ENCODE measurements around the gene LEKR1.

The LEKR1 gene

GRCh38 chr3:157069406-157069805 is 243.3 kb downstream of the LEKR1 start:
- Histone ChIP-seq H3K9me3 (ENCODE audit: control insufficient read depth, insufficient read depth, low read length) (no peaks in the 10 kb centered on the region), H3K36me3 (ENCODE audit: control insufficient read depth, insufficient read depth, low read length) (no peaks in the 10 kb centered on the region), H3K9ac (ENCODE audit: low read depth, low read length) (no peak overlapping the region), H3K4me1 (ENCODE audit: control insufficient read depth, insufficient read depth, low read length) (peaks cover 18% of the 10 kb centered on the region), H3K27me3 (ENCODE audit: control insufficient read depth, insufficient read depth, low read length) (peaks cover 13% of the 10 kb centered on the region), H3K4me3 (ENCODE audit: low read depth, low read length) (no peak overlapping the region)

GRCh38 chr3:157069846-157070677 is 243.9 kb downstream of the LEKR1 start:
- H3K36me3 ChIP-seq (ENCODE audit: control insufficient read depth, insufficient read depth, low read length) = no peaks in the 10 kb centered on the region
- H3K9me3 ChIP-seq (ENCODE audit: control insufficient read depth, insufficient read depth, low read length) = no peaks in the 10 kb centered on the region
- peaks cover 10% of the 10 kb centered on the region for H3K27me3 ChIP-seq (ENCODE audit: control insufficient read depth, insufficient read depth, low read length)
- H3K4me1 ChIP-seq (ENCODE audit: control insufficient read depth, insufficient read depth, low read length) = peaks cover 11% of the 10 kb centered on the region
- H3K4me3 ChIP-seq (ENCODE audit: low read depth, low read length) = no peak overlapping the region
- no peak overlapping the region for H3K9ac ChIP-seq (ENCODE audit: low read depth, low read length)

GRCh38 chr3:157070678-157070999 is 244.5 kb downstream of the LEKR1 start:
- Histone ChIP-seq H3K4me3 (ENCODE audit: low read depth, low read length) (no peak overlapping the region), H3K9ac (ENCODE audit: low read depth, low read length) (no peak overlapping the region)

GRCh38 chr3:157071744-157072525 is 245.8 kb downstream of the LEKR1 start:
- Histone ChIP-seq H3K36me3 (ENCODE audit: control insufficient read depth, insufficient read depth, low read length) (no peaks in the 10 kb centered on the region), H3K4me3 (ENCODE audit: low read depth, low read length) (no peak overlapping the region), H3K9ac (ENCODE audit: low read depth, low read length) (no peak overlapping the region), H3K27me3 (ENCODE audit: control insufficient read depth, insufficient read depth, low read length) (peaks cover 3% of the 10 kb centered on the region), H3K4me1 (ENCODE audit: control insufficient read depth, insufficient read depth, low read length) (peaks cover 4% of the 10 kb centered on the region), H3K9me3 (ENCODE audit: control insufficient read depth, insufficient read depth, low read length) (no peaks in the 10 kb centered on the region)

More at GRCh38 chr3:157070678-157070999, 244.5 kb downstream of the LEKR1 start:
- peaks cover 10% of the 10 kb centered on the region for H3K27me3 ChIP-seq (ENCODE audit: control insufficient read depth, insufficient read depth, low read length)
- H3K4me1 ChIP-seq (ENCODE audit: control insufficient read depth, insufficient read depth, low read length) = peaks cover 9% of the 10 kb centered on the region
- H3K9me3 ChIP-seq (ENCODE audit: control insufficient read depth, insufficient read depth, low read length) = no peaks in the 10 kb centered on the region
- H3K36me3 ChIP-seq (ENCODE audit: control insufficient read depth, insufficient read depth, low read length) = no peaks in the 10 kb centered on the region

- Histone ChIP-seq H3K27me3 (ENCODE audit: control insufficient read depth, insufficient read depth, low read length) (no peaks in the 10 kb centered on the region), H3K36me3 (ENCODE audit: control insufficient read depth, insufficient read depth, low read length) (no peaks in the 10 kb centered on the region), H3K4me1 (ENCODE audit: control insufficient read depth, insufficient read depth, low read length) (no peaks in the 10 kb centered on the region), H3K4me3 (ENCODE audit: low read depth, low read length) (no peak overlapping the region), H3K9me3 (ENCODE audit: control insufficient read depth, insufficient read depth, low read length) (no peaks in the 10 kb centered on the region), H3K9ac (ENCODE audit: low read depth, low read length) (no peak overlapping the region)
Measured at GRCh38 chr3:157073810-157074209, 247.7 kb downstream of the LEKR1 start.

GRCh38 chr3:157074490-157074889 is 248.3 kb downstream of the LEKR1 start:
- Histone ChIP-seq H3K4me1 (ENCODE audit: control insufficient read depth, insufficient read depth, low read length) (no peaks in the 10 kb centered on the region), H3K36me3 (ENCODE audit: control insufficient read depth, insufficient read depth, low read length) (no peaks in the 10 kb centered on the region), H3K9ac (ENCODE audit: low read depth, low read length) (no peak overlapping the region), H3K4me3 (ENCODE audit: low read depth, low read length) (no peak overlapping the region), H3K9me3 (ENCODE audit: control insufficient read depth, insufficient read depth, low read length) (no peaks in the 10 kb centered on the region), H3K27me3 (ENCODE audit: control insufficient read depth, insufficient read depth, low read length) (no peaks in the 10 kb centered on the region)

- Histone ChIP-seq H3K4me3 (ENCODE audit: low read depth, low read length) (no peak overlapping the region), H3K27me3 (ENCODE audit: control insufficient read depth, insufficient read depth, low read length) (no peaks in the 10 kb centered on the region), H3K4me1 (ENCODE audit: control insufficient read depth, insufficient read depth, low read length) (no peaks in the 10 kb centered on the region), H3K9ac (ENCODE audit: low read depth, low read length) (no peak overlapping the region), H3K9me3 (ENCODE audit: control insufficient read depth, insufficient read depth, low read length) (no peaks in the 10 kb centered on the region), H3K36me3 (ENCODE audit: control insufficient read depth, insufficient read depth, low read length) (no peaks in the 10 kb centered on the region)
Measured at GRCh38 chr3:157074981-157075380, 248.8 kb downstream of the LEKR1 start.

- Histone ChIP-seq H3K9me3 (ENCODE audit: control insufficient read depth, insufficient read depth, low read length) (no peaks in the 10 kb centered on the region), H3K27me3 (ENCODE audit: control insufficient read depth, insufficient read depth, low read length) (no peaks in the 10 kb centered on the region), H3K36me3 (ENCODE audit: control insufficient read depth, insufficient read depth, low read length) (no peaks in the 10 kb centered on the region), H3K4me3 (ENCODE audit: low read depth, low read length) (no peak overlapping the region), H3K9ac (ENCODE audit: low read depth, low read length) (no peak overlapping the region), H3K4me1 (ENCODE audit: control insufficient read depth, insufficient read depth, low read length) (no peaks in the 10 kb centered on the region)
Measured at GRCh38 chr3:157075693-157076420, 249.7 kb downstream of the LEKR1 start.

- peaks cover 4% of the 10 kb centered on the region for H3K27me3 ChIP-seq (ENCODE audit: control insufficient read depth, insufficient read depth, low read length)
- no peak overlapping the region for H3K9ac ChIP-seq (ENCODE audit: low read depth, low read length)
- no peaks in the 10 kb centered on the region for H3K36me3 ChIP-seq (ENCODE audit: control insufficient read depth, insufficient read depth, low read length)
- H3K4me1 ChIP-seq (ENCODE audit: control insufficient read depth, insufficient read depth, low read length) = peaks cover 4% of the 10 kb centered on the region
- H3K9me3 ChIP-seq (ENCODE audit: control insufficient read depth, insufficient read depth, low read length) = no peaks in the 10 kb centered on the region
- no peak overlapping the region for H3K4me3 ChIP-seq (ENCODE audit: low read depth, low read length)
Measured at GRCh38 chr3:157077565-157077991, 251.4 kb downstream of the LEKR1 start.

GRCh38 chr3:157078131-157078810 is 252.1 kb downstream of the LEKR1 start:
- H3K4me1 ChIP-seq (ENCODE audit: control insufficient read depth, insufficient read depth, low read length) = peaks cover 4% of the 10 kb centered on the region
- H3K4me3 ChIP-seq (ENCODE audit: low read depth, low read length) = no peak overlapping the region
- H3K27me3 ChIP-seq (ENCODE audit: control insufficient read depth, insufficient read depth, low read length) = peaks cover 4% of the 10 kb centered on the region
- no peaks in the 10 kb centered on the region for H3K36me3 ChIP-seq (ENCODE audit: control insufficient read depth, insufficient read depth, low read length)
- H3K9me3 ChIP-seq (ENCODE audit: control insufficient read depth, insufficient read depth, low read length) = no peaks in the 10 kb centered on the region
- H3K9ac ChIP-seq (ENCODE audit: low read depth, low read length) = no peak overlapping the region

- H3K36me3 ChIP-seq (ENCODE audit: control insufficient read depth, insufficient read depth, low read length) = no peaks in the 10 kb centered on the region
- no peak overlapping the region for H3K4me3 ChIP-seq (ENCODE audit: low read depth, low read length)
- H3K9me3 ChIP-seq (ENCODE audit: control insufficient read depth, insufficient read depth, low read length) = no peaks in the 10 kb centered on the region
- H3K27me3 ChIP-seq (ENCODE audit: control insufficient read depth, insufficient read depth, low read length) = peaks cover 4% of the 10 kb centered on the region
- peaks cover 4% of the 10 kb centered on the region for H3K4me1 ChIP-seq (ENCODE audit: control insufficient read depth, insufficient read depth, low read length)
- H3K9ac ChIP-seq (ENCODE audit: low read depth, low read length) = no peak overlapping the region
Measured at GRCh38 chr3:157078811-157079185, 252.6 kb downstream of the LEKR1 start.

All from iPS-15b (cell line).